BLaER1 (cell line): ENCODE measurements around the gene CHRD.

Experiments
- H3K27ac ChIP-seq: shearing (Covaris generic); formaldehyde crosslinking; 2 replicates; pipeline ENCODE4 v1.8.1; 2022
- H3K27me3 ChIP-seq: shearing (Covaris generic); formaldehyde crosslinking; 2 replicates; pipeline ENCODE4 v1.8.1; 2022
- H3K36me3 ChIP-seq: shearing (Covaris generic); formaldehyde crosslinking; 2 replicates; pipeline ENCODE4 v1.8.1; 2022
- H3K4me1 ChIP-seq: shearing (Covaris generic); formaldehyde crosslinking; 2 replicates; pipeline ENCODE4 v1.8.1; 2022
- H3K4me2 ChIP-seq: shearing (Covaris generic); formaldehyde crosslinking; 2 replicates; pipeline ENCODE4 v1.8.1; 2022
- H3K4me3 ChIP-seq: shearing (Covaris generic); formaldehyde crosslinking; 2 replicates; pipeline ENCODE4 v1.8.1; 2022
- H3K9ac ChIP-seq: shearing (Covaris generic); formaldehyde crosslinking; 2 replicates; pipeline ENCODE4 v1.8.1; 2022
- H3K9me3 ChIP-seq: shearing (Covaris generic); formaldehyde crosslinking; 2 replicates; pipeline ENCODE4 v1.8.1; 2022
- H4K20me1 ChIP-seq: shearing (Covaris generic); formaldehyde crosslinking; 2 replicates; pipeline ENCODE4 v1.8.1; 2022
- Cebpa-rat ChIP-seq: shearing (Covaris generic); IDR thresholded peaks from 2 replicates; pipeline ENCODE4 v1.8.1; 2022

CHRD gene

GRCh38 chr3:184379358-184380184 is at the start of gene CHRD:
TSS of gene CHRD (plus strand) at chr3:184380054. CDS start at chr3:184380319, 265 bp downstream.
- Histone ChIP-seq H3K4me3 (peak within 1 kb of the TSS; percentile 65), H3K9me3 (no peaks in the 10 kb centered on the region), H3K27ac (no peak within 1 kb of the TSS), H4K20me1 (peaks cover 42% of the 10 kb centered on the region), H3K27me3 (peaks cover 64% of the 10 kb centered on the region), H3K9ac (no peak within 1 kb of the TSS), H3K36me3 (no peaks in the 10 kb centered on the region), H3K4me1 (peaks cover 23% of the 10 kb centered on the region; the same call in 1 of the 2 replicates), H3K4me2 (peak within 1 kb of the TSS; percentile 85)
- no peak for TF ChIP-seq Cebpa-rat

- peaks cover 19% of the 10 kb centered on the region for H3K4me1 ChIP-seq
- peaks cover 80% of the 10 kb centered on the region for H3K36me3 ChIP-seq
- H3K27ac ChIP-seq: no peak overlapping the region
- no peak overlapping the region for H3K4me3 ChIP-seq
- no peak for TF ChIP-seq Cebpa-rat
- no peak overlapping the region for H3K9ac ChIP-seq
- H3K9me3 ChIP-seq: no peaks in the 10 kb centered on the region
- H3K27me3 ChIP-seq: no peaks in the 10 kb centered on the region
- H3K4me2 ChIP-seq: no peak overlapping the region
- peaks cover 95% of the 10 kb centered on the region for H4K20me1 ChIP-seq
Observed at GRCh38 chr3:184332370-184333090, 47.3 kb upstream of the CHRD start.

GRCh38 chr3:184333190-184333589 is 46.7 kb upstream of the CHRD start:
- peaks cover 95% of the 10 kb centered on the region for H4K20me1 ChIP-seq
- no peak overlapping the region for H3K4me2 ChIP-seq
- H3K4me1 ChIP-seq: peaks cover 26% of the 10 kb centered on the region
- peaks cover 73% of the 10 kb centered on the region for H3K36me3 ChIP-seq
- 0 out of 2 replicates have a peak overlapping the region, but pooled peaks have one; percentile 36 for H3K9ac ChIP-seq
- H3K9me3 ChIP-seq: no peaks in the 10 kb centered on the region
- no peaks in the 10 kb centered on the region for H3K27me3 ChIP-seq
- TF ChIP-seq Cebpa-rat: no peak
- no peak overlapping the region for H3K4me3 ChIP-seq
- H3K27ac ChIP-seq: no peak overlapping the region; the same call in 1 of the 2 replicates

- Histone ChIP-seq H3K9ac (0 out of 2 replicates have a peak overlapping the region, but pooled peaks have one; percentile 36), H3K4me2 (no peak overlapping the region), H3K27me3 (no peaks in the 10 kb centered on the region; the same call in 1 of the 2 replicates), H3K4me1 (peaks cover 31% of the 10 kb centered on the region), H3K4me3 (no peak overlapping the region), H4K20me1 (peaks cover 95% of the 10 kb centered on the region), H3K36me3 (peaks cover 68% of the 10 kb centered on the region), H3K9me3 (no peaks in the 10 kb centered on the region), H3K27ac (no peak overlapping the region)
- no peak for TF ChIP-seq Cebpa-rat
Observed at GRCh38 chr3:184333700-184334099, 46.2 kb upstream of the CHRD start.

- Histone ChIP-seq H3K4me3 (no peak overlapping the region), H3K27ac (no peak overlapping the region), H3K27me3 (no peaks in the 10 kb centered on the region; the same call in 1 of the 2 replicates), H3K36me3 (peaks cover 59% of the 10 kb centered on the region), H3K4me2 (no peak overlapping the region), H3K4me1 (peaks cover 40% of the 10 kb centered on the region), H3K9me3 (no peaks in the 10 kb centered on the region), H3K9ac (0 out of 2 replicates have a peak overlapping the region, but pooled peaks have one; percentile 82), H4K20me1 (peaks cover 95% of the 10 kb centered on the region)
- TF ChIP-seq Cebpa-rat: no peak
Observed at GRCh38 chr3:184334470-184335158, 45.2 kb upstream of the CHRD start.

- Histone ChIP-seq H3K9me3 (no peaks in the 10 kb centered on the region), H3K36me3 (peaks cover 52% of the 10 kb centered on the region), H3K27ac (peak overlapping the region; percentile 64; the same call in 1 of the 2 replicates), H3K9ac (peak overlapping the region; percentile 82), H3K27me3 (no peaks in the 10 kb centered on the region; the same call in 1 of the 2 replicates), H3K4me1 (peaks cover 44% of the 10 kb centered on the region), H3K4me2 (peak overlapping the region; percentile 96), H3K4me3 (peak overlapping the region; percentile 77), H4K20me1 (peaks cover 95% of the 10 kb centered on the region)
- TF ChIP-seq Cebpa-rat: no peak
Observed at GRCh38 chr3:184335291-184335660, 44.6 kb upstream of the CHRD start.

- no peak for TF ChIP-seq Cebpa-rat
- Histone ChIP-seq H4K20me1 (peaks cover 91% of the 10 kb centered on the region), H3K4me1 (peaks cover 46% of the 10 kb centered on the region), H3K4me3 (peak overlapping the region; percentile 77), H3K9ac (peak overlapping the region; percentile 82), H3K9me3 (no peaks in the 10 kb centered on the region), H3K36me3 (peaks cover 46% of the 10 kb centered on the region), H3K27ac (peak overlapping the region; percentile 64), H3K27me3 (no peaks in the 10 kb centered on the region; the same call in 1 of the 2 replicates), H3K4me2 (peak overlapping the region; percentile 96)
Observed at GRCh38 chr3:184335661-184336546, 44.0 kb upstream of the CHRD start.

GRCh38 chr3:184336547-184337398 is 43.1 kb upstream of the CHRD start:
- Histone ChIP-seq H4K20me1 (peaks cover 91% of the 10 kb centered on the region), H3K4me2 (peak overlapping the region; percentile 96), H3K36me3 (peaks cover 42% of the 10 kb centered on the region), H3K4me1 (peaks cover 52% of the 10 kb centered on the region), H3K27me3 (no peaks in the 10 kb centered on the region; the same call in 1 of the 2 replicates), H3K9ac (peak overlapping the region; percentile 82), H3K4me3 (peak overlapping the region; percentile 77), H3K9me3 (no peaks in the 10 kb centered on the region), H3K27ac (peak overlapping the region; percentile 64)
- TF ChIP-seq Cebpa-rat: no peak
